Measurements from ENCODE around the gene KDM8.

- TF ChIP-seq CTCF (conservative IDR thresholded peaks at IDR 0.05) (no peak), ZFX (IDR thresholded peaks at IDR 0.05) (no peak)
These were observed 41.0 kb downstream of the KDM8 start for GRCh38 chr16:27244363-27244755.
